ENCODE data around the gene OR2T10. TPM values are rescaled to one million over a fixed set of nuclear protein-coding genes. Genes with fewer than 3 reads are reported as not detected.

Gene OR2T10
- total and polyA plus RNA-seq, 2 of the 8 experiments (the other 6 are each of a cell fraction or from before 2014, with no cell fraction given): not detected

DNA sequence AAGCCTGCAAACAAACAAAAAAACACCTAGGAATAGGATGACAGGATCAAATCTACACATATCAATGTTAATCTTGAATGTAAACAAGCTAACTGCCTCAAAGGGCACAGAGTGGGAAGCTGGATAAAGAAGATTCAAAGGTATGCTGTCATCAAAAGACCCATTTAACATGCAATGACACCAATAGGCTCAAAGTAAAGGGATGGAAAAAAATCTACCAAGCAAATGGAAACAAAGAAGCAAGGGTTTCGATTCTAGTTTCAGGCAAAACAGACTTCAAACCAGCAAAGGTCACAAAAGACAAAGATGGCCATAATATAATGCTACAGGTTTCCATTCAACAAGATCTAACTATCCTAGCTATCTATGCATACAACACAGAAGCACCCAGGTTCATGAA, 16.2 kb upstream of the OR2T10 start:
- Histone ChIP-seq H3K56ac (replicated peaks; ENCODE audit: insufficient read length, low read depth, low read length) (no peak overlapping the region), H3K36me3 (ENCODE audit: control insufficient read depth in 2 of 4, insufficient read depth in 4 of 4, low read length in 3 of 4) (no peaks in the 10 kb centered on the region), H2BK20ac (ENCODE audit: low read length) (no peak overlapping the region), H4K20me1 (replicated peaks in 1 of 2; ENCODE audit: control insufficient read depth in 1 of 2, insufficient read depth in 2 of 2, low read length in 2 of 2) (no peaks in the 10 kb centered on the region), H3K9me3 (ENCODE audit: insufficient read depth in 2 of 2, low read depth in 1 of 2, low read length in 1 of 2) (peaks cover 58% of the 10 kb centered on the region in 2 experiments), H3K79me2 (ENCODE audit: control insufficient read depth in 1 of 2, insufficient read depth in 2 of 2, low read length in 2 of 2) (no peaks in the 10 kb centered on the region), H3K9ac (replicated peaks in 1 of 4; ENCODE audit: extremely low read depth in 1 of 4, low read depth in 3 of 4, low read length in 3 of 4) (no peak overlapping the region), H3K4me1 (replicated peaks in 1 of 4; ENCODE audit: control insufficient read depth in 3 of 4, insufficient read depth in 4 of 4, low read length in 3 of 4) (no peaks in the 10 kb centered on the region), H2BK12ac (ENCODE audit: low read depth, low read length) (no peak overlapping the region), H2BK15ac (ENCODE audit: low read length) (no peak overlapping the region), H2AK5ac (ENCODE audit: low read depth, low read length) (no peak overlapping the region), H3K4ac (replicated peaks; ENCODE audit: insufficient read length, low read depth, low read length) (no peak overlapping the region), H3K4me3 (ENCODE audit: extremely low read depth in 1 of 4, insufficient read depth in 2 of 4, low read depth in 3 of 4, low read length in 4 of 4) (no peak overlapping the region), H3K23ac (ENCODE audit: insufficient read length) (no peak overlapping the region), H2BK5ac (ENCODE audit: low read depth, low read length) (no peak overlapping the region), H3K14ac (ENCODE audit: insufficient read length) (no peak overlapping the region), H2AFZ (ENCODE audit: low read length) (no peak overlapping the region), H3K23me2 (ENCODE audit: low read depth, low read length) (no peaks in the 10 kb centered on the region), H3K79me1 (ENCODE audit: low read depth, low read length) (no peaks in the 10 kb centered on the region), H4K8ac (ENCODE audit: extremely low read depth, insufficient read depth, low read length) (no peak overlapping the region), H3K4me2 (ENCODE audit: insufficient read depth in 1 of 2, low read depth in 2 of 2, low read length in 2 of 2) (no peak overlapping the region), H4K5ac (ENCODE audit: insufficient read length, low read depth, low read length) (no peak overlapping the region), H3K27ac (ENCODE audit: low read depth, low read length) (no peak overlapping the region), H4K91ac (replicated peaks; ENCODE audit: insufficient read length, low read length) (no peak overlapping the region), H3K18ac (ENCODE audit: extremely low read depth, low read length) (no peak overlapping the region), H2BK120ac (replicated peaks; ENCODE audit: low read depth, low read length) (no peak overlapping the region), H3K27me3 (replicated peaks in 1 of 4; ENCODE audit: control insufficient read depth in 3 of 4, extremely low read depth in 1 of 4, insufficient read depth in 3 of 4, low read length in 3 of 4) (peaks cover 0 to 1% (median 0%) of the 10 kb centered on the region in 4 experiments; a peak in 1 of 7 replicates)
- POLR2A ChIA-PET (ENCODE audit: partially characterized antibody): no interaction called here
- WGBS, 2 experiments (ENCODE audit: extremely low coverage in 1 of 2, insufficient coverage in 1 of 2, insufficient read length in 1 of 2, insufficient replicate concordance in 2 of 2, low coverage in 1 of 2, low lambda C conversion rate in 2 of 2, missing lambda C conversion rate in 1 of 2): 90% methylated on average over 1 of the region's 1 CpG; no CpG with 5 or more reads in 1 of the 2 experiments
- FAIRE-seq (no peak), DNase-seq (ENCODE audit: low read depth in 1 of 2, low spot score in 2 of 2) (no peak)
- CTCF ChIA-PET (ENCODE audit: partially characterized antibody): interaction anchor here (1.0 kb wide), 1 partner anchor 9 kb away, joined by 4 read pairs; no protein-coding TSS in a partner anchor
- TF ChIP-seq POU5F1 (IDR thresholded peaks at IDR 0.05; ENCODE audit: low read depth, low read length) (no peak), YY1 (IDR thresholded peaks at IDR 0.05; ENCODE audit: low read depth, low read length) (no peak), EP300 (IDR thresholded peaks at IDR 0.05; ENCODE audit: borderline replicate concordance in 1 of 2, low read depth in 2 of 2, low read length in 2 of 2) (no peak), TEAD4 (IDR thresholded peaks at IDR 0.05; ENCODE audit: low read depth, low read length) (no peak), RXRA (IDR thresholded peaks at IDR 0.05; ENCODE audit: insufficient read depth, low read depth, low read length) (no peak), PHF8 (conservative IDR thresholded peaks at IDR 0.05; ENCODE audit: low read depth, low read length) (no peak), RBBP5 (IDR thresholded peaks at IDR 0.05; ENCODE audit: borderline replicate concordance, low read depth, low read length) (no peak), SP2 (IDR thresholded peaks at IDR 0.05; ENCODE audit: low read length) (no peak), ZNF274 (IDR thresholded peaks at IDR 0.05; ENCODE audit: borderline replicate concordance, extremely low read depth, low read length) (no peak), FOSL1 (IDR thresholded peaks at IDR 0.05; ENCODE audit: insufficient read depth, low read depth, low read length) (no peak), CEBPB (IDR thresholded peaks at IDR 0.05; ENCODE audit: low read depth, low read length) (no peak)

Measured in H1 (cell line).